Activated CD4-positive, alpha-beta T cell treated with anti-CD3 and anti-CD28 coated beads, Interleukin-2, Interleukin-4, amounts not matched to agents 100 ng/mL and 50 ng/mL, durations not matched to agents 16 hours and 8 hours (primary cell): ENCODE data around the gene CDR2L.
"Not testable (repeated sequence)": the region's sequence is repeated elsewhere in the genome, so short reads cannot be mapped to it uniquely, and the experiment has no call there.

ENCODE experiments used
- DNase-seq: peaks from one replicate; pipeline ENCODE4 v3.0.0-alpha.2; 2020; ENCODE audit warnings: low spot score

The CDR2L gene

GRCh38 chr17:75044716-75045115, 57.3 kb downstream of the CDR2L start:
- DNase-seq = no peak

- DNase-seq = not testable (repeated sequence)
Observed at GRCh38 chr17:75045946-75046406, 58.5 kb downstream of the CDR2L start.

- peak; percentile 98 for DNase-seq
Observed at GRCh38 chr17:75046407-75047289, 59.2 kb downstream of the CDR2L start, which contains the start of the genes ATP5PD and KCTD2. Gene ATP5PD, minus strand, starts transcription at chr17:75046969. Its CDS starts 4,319 bp downstream, at chr17:75042650. Gene KCTD2, plus strand, starts transcription at chr17:75047225. Its CDS starts 26 bp downstream, at chr17:75047251.

GRCh38 chr17:75047398-75048098, 60.1 kb downstream of the CDR2L start:
- DNase-seq = no peak

- no peak for DNase-seq
Observed at GRCh38 chr17:75048249-75048878, 60.9 kb downstream of the CDR2L start.

- no peak for DNase-seq
Observed at GRCh38 chr17:75049057-75049456, 61.6 kb downstream of the CDR2L start.

- no peak for DNase-seq
Observed at GRCh38 chr17:75049706-75050105, 62.3 kb downstream of the CDR2L start.

- DNase-seq = no peak
Observed at GRCh38 chr17:75051941-75052340, 64.5 kb downstream of the CDR2L start.
